ENCODE data around the gene HS3ST3A1.
"Not testable (repeated sequence)": the region's sequence is repeated elsewhere in the genome, so short reads cannot be mapped to it uniquely, and the experiment has no call there.

Gene HS3ST3A1

GRCh38 chr17:13569398-13570123 lies 32.2 kb downstream of the HS3ST3A1 start:
- no peak for DNase-seq

- no peak for DNase-seq
Observed at GRCh38 chr17:13568582-13569397, 32.9 kb downstream of the HS3ST3A1 start.

GRCh38 chr17:13563866-13564265 lies 37.9 kb downstream of the HS3ST3A1 start:
- DNase-seq, result no peak

- peak in 1 of 2 experiments; percentile 37 for DNase-seq
Observed at GRCh38 chr17:13562271-13562800, 39.4 kb downstream of the HS3ST3A1 start.

- peak in 1 of 2 experiments; percentile 64 for DNase-seq
Observed at GRCh38 chr17:13561606-13562270, 40.0 kb downstream of the HS3ST3A1 start.

- DNase-seq, result no peak
Observed at GRCh38 chr17:13560935-13561334, 40.8 kb downstream of the HS3ST3A1 start.

- DNase-seq, result no peak
Observed at GRCh38 chr17:13558588-13558987, 43.1 kb downstream of the HS3ST3A1 start.

- DNase-seq, result no peak
Observed at GRCh38 chr17:13557077-13557476, 44.7 kb downstream of the HS3ST3A1 start.

- DNase-seq, result no peak
Observed at GRCh38 chr17:13554231-13554630, 47.5 kb downstream of the HS3ST3A1 start.

- no peak for DNase-seq
Observed at GRCh38 chr17:13550291-13550690, 51.4 kb downstream of the HS3ST3A1 start.

- not testable (repeated sequence) for DNase-seq
Observed at GRCh38 chr17:13548576-13548975, 53.2 kb downstream of the HS3ST3A1 start.

- DNase-seq, result no peak
Observed at GRCh38 chr17:13546851-13547250, 54.9 kb downstream of the HS3ST3A1 start.

- no peak for DNase-seq
Observed at GRCh38 chr17:13545941-13546340, 55.8 kb downstream of the HS3ST3A1 start.

GRCh38 chr17:13544765-13545164 lies 57.0 kb downstream of the HS3ST3A1 start:
- no peak for DNase-seq

- no peak for DNase-seq
Observed at GRCh38 chr17:13544292-13544691, 57.4 kb downstream of the HS3ST3A1 start.

GRCh38 chr17:13542636-13543035 lies 59.1 kb downstream of the HS3ST3A1 start:
- no peak for DNase-seq

GRCh38 chr17:13541032-13541480 lies 60.7 kb downstream of the HS3ST3A1 start:
- no peak for DNase-seq

- no peak for DNase-seq
Observed at GRCh38 chr17:13540546-13540945, 61.2 kb downstream of the HS3ST3A1 start.

- DNase-seq, result no peak
Observed at GRCh38 chr17:13539421-13539820, 62.3 kb downstream of the HS3ST3A1 start.

GRCh38 chr17:13538841-13539411 lies 62.8 kb downstream of the HS3ST3A1 start:
- DNase-seq, result no peak

- no peak for DNase-seq
Observed at GRCh38 chr17:13537871-13538643, 63.7 kb downstream of the HS3ST3A1 start.

GRCh38 chr17:13537167-13537731 lies 64.5 kb downstream of the HS3ST3A1 start:
- no peak for DNase-seq

All from SW 1271 (cell line).